Measurements from ENCODE around the gene NPLOC4. TPM values are rescaled to one million over a fixed set of nuclear protein-coding genes. Genes with fewer than 3 reads are reported as not detected.

NPLOC4 gene
- total and polyA plus RNA-seq, 2 of the 13 experiments (the other 11 are each of a cell fraction or from before 2014, with no cell fraction given), result 57.0 to 97.0 TPM

DNA sequence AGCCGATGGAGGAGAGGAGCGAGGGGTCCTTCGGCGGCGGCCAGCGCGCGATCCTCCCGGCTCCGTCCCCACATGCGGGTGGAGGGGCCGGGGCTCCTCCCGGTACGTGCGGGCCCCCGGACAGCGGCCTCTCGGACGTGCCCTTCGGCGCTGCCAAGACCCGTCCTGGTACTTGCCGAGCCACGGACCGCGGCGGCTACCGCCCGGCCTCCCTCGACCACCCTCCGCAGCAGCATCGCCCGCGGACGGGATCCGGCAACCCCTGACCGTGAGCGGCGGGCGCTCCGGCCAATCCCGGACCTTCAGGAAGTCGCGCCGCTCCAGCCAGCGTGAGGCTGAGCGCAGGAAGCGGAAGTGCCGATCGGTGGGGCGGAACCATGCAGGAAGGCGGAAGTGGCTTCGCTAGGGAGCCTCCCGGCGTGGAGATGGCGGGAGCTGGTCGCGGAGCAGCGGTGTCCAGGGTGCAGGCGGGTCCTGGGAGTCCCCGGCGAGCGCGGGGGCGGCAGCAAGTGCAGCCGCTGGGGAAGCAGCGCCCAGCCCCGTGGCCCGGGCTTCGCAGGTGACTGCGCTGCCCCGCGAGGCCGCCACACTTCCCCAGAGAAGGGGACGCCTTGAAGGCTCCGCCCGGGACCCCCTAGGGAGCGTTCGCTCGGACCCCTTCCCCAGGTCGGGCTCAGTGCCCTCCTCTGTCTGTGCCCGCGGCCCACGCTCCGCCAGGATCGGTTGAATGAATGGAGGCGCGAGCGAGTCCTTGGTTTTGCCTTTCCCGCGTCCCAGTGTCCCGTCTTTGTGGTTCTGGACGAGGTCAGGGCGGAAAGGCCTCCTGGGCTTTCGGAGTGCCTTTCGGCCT, 29.7 kb upstream of the NPLOC4 start, which contains the start of the genes CCDC137 and OXLD1 (continued):
- TF ChIP-seq ZNF572 (CRISPR knock-in tag; IDR thresholded peaks at IDR 0.05) (0 out of 2 replicates have a peak, but pooled peaks have one; percentile 15), ZBTB40 (IDR thresholded peaks at IDR 0.05) (peak; percentile 95), ZBTB40 (CRISPR knock-in tag; IDR thresholded peaks at IDR 0.05) (peak; percentile 82), ZNF788 (CRISPR knock-in tag; IDR thresholded peaks at IDR 0.05; ENCODE audit: borderline replicate concordance) (peak; percentile 88; the same call in 1 of the 2 replicates), TFAP4 (IDR thresholded peaks at IDR 0.05; ENCODE audit: borderline replicate concordance, low read depth) (no peak), TRIM24 (CRISPR knock-in tag; IDR thresholded peaks at IDR 0.05) (no peak), ZMAT5 (CRISPR knock-in tag; IDR thresholded peaks at IDR 0.05; ENCODE audit: borderline replicate concordance, low read depth) (no peak), SRSF4 (IDR thresholded peaks at IDR 0.05; ENCODE audit: low read depth, low read length, poor library complexity, severe bottlenecking) (no peak), HOXA7 (CRISPR knock-in tag; IDR thresholded peaks at IDR 0.05) (no peak), THAP8 (CRISPR knock-in tag; IDR thresholded peaks at IDR 0.05; ENCODE audit: borderline replicate concordance) (peak; percentile 59; the same call in 1 of the 2 replicates), ZNF296 (CRISPR knock-in tag; conservative IDR thresholded peaks at IDR 0.05) (no peak)
- TF ChIP-seq, protein P1, sequence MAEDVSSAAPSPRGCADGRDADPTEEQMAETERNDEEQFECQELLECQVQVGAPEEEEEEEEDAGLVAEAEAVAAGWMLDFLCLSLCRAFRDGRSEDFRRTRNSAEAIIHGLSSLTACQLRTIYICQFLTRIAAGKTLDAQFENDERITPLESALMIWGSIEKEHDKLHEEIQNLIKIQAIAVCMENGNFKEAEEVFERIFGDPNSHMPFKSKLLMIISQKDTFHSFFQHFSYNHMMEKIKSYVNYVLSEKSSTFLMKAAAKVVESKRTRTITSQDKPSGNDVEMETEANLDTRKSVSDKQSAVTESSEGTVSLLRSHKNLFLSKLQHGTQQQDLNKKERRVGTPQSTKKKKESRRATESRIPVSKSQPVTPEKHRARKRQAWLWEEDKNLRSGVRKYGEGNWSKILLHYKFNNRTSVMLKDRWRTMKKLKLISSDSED (CRISPR knock-in tag; IDR thresholded peaks at IDR 0.05), result no peak
- TF ChIP-seq, protein P2, sequence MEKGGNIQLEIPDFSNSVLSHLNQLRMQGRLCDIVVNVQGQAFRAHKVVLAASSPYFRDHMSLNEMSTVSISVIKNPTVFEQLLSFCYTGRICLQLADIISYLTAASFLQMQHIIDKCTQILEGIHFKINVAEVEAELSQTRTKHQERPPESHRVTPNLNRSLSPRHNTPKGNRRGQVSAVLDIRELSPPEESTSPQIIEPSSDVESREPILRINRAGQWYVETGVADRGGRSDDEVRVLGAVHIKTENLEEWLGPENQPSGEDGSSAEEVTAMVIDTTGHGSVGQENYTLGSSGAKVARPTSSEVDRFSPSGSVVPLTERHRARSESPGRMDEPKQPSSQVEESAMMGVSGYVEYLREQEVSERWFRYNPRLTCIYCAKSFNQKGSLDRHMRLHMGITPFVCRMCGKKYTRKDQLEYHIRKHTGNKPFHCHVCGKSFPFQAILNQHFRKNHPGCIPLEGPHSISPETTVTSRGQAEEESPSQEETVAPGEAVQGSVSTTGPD (CRISPR knock-in tag; IDR thresholded peaks at IDR 0.05), result no peak

All from HepG2 (cell line).